DND-41 (cell line): ENCODE measurements around the gene RAD51B.

ENCODE experiments used
- CTCF ChIP-seq: IDR thresholded peaks from 2 replicates; pipeline ENCODE4 v1.5.1; 2012; ENCODE audit warnings: borderline replicate concordance, low read length, moderate library complexity, mild to moderate bottlenecking; ENCODE audit not compliant: poor library complexity, severe bottlenecking; ENCODE audit errors: extremely low read depth
- EZH2 ChIP-seq: IDR thresholded peaks from 3 replicates; pipeline ENCODE4 v1.6.1; 2012; ENCODE audit warnings: borderline replicate concordance, low read depth, mild to moderate bottlenecking, moderate library complexity, low read length, inconsistent platforms; ENCODE audit not compliant: severe bottlenecking

GRCh38 chr14:68622856-68623255 lies 803.3 kb downstream of the RAD51B start:
- TF ChIP-seq CTCF, result no peak
- no peak for TF ChIP-seq EZH2
